MCF 10A (cell line): ENCODE results near the gene RALGDS. TPM values are rescaled to one million over a fixed set of nuclear protein-coding genes. Genes with fewer than 3 reads are reported as not detected.

Experiments used
- BruUV-seq: library from RNA; stranded (reverse); fragments of 400-500 nt; replicated peaks from 2 replicates; lab custom pipeline; 2021; lab: Mats Ljungman, UMichigan
- CTCF ChIA-PET: fragments of 300-600 bp; sonication (Branson Sonifier 250); formaldehyde crosslinking; extraction: SDS; loops from one replicate; lab custom pipeline; 2021; ENCODE audit warnings: antibody characterized with exemption, inconsistent platforms; lab: Yijun Ruan, JAX
- POLR2A ChIA-PET: fragments of 300-600, 350-650 bp; sonication (Branson Sonifier 250); formaldehyde crosslinking; extraction: SDS; loops from one replicate; lab custom pipeline; 2020; ENCODE audit warnings: antibody characterized with exemption, inconsistent platforms; lab: Yijun Ruan, JAX
- DNase-seq: peaks from one replicate; pipeline ENCODE4 v3.0.0-alpha.2; 2018; ENCODE audit not compliant: unreplicated experiment
- H3K27ac Mint-ChIP-seq: one replicate; pipeline ENCODE4 v1.8.0; 2022; ENCODE audit warnings: mild to moderate bottlenecking, low read depth, mixed read lengths; ENCODE audit not compliant: unreplicated experiment
- H3K27me3 Mint-ChIP-seq: one replicate; pipeline ENCODE4 v1.8.0; 2022; ENCODE audit warnings: mixed read lengths; ENCODE audit not compliant: insufficient read depth, unreplicated experiment
- H3K36me3 Mint-ChIP-seq: one replicate; pipeline ENCODE4 v1.8.0; 2022; ENCODE audit warnings: mild to moderate bottlenecking, moderate library complexity, mixed read lengths; ENCODE audit not compliant: insufficient read depth, unreplicated experiment
- H3K4me1 Mint-ChIP-seq: one replicate; pipeline ENCODE4 v1.8.0; 2022; ENCODE audit warnings: mixed read lengths; ENCODE audit not compliant: insufficient read depth, unreplicated experiment
- H3K4me3 Mint-ChIP-seq: one replicate; pipeline ENCODE4 v1.8.0; 2022; ENCODE audit warnings: mild to moderate bottlenecking, moderate library complexity, mixed read lengths; ENCODE audit not compliant: unreplicated experiment
- H3K9me3 Mint-ChIP-seq: one replicate; pipeline ENCODE4 v1.8.0; 2022; ENCODE audit warnings: mixed read lengths; ENCODE audit not compliant: unreplicated experiment
- CTCF ChIP-seq: fragments of 200-600 bp; IDR thresholded peaks from one replicate; pipeline ENCODE4 v1.8.0; 2022; ENCODE audit warnings: antibody characterized with exemption, mild to moderate bottlenecking; ENCODE audit not compliant: unreplicated experiment
- intact Hi-C: fragments of 100-400 bp; cut with micrococcal nuclease; formaldehyde crosslinking; loops from 2 replicates; pipeline ENCODE4 v1.14.1; 2022
- total RNA-seq: library from RNA; stranded (reverse); gene quantifications from 2 replicates; pipeline ENCODE4 v1.2.3, GENCODE V29; 2022

The RALGDS gene
- total RNA-seq, 1 experiment from 2014 or later = 14.2 TPM

- no peaks in the 10 kb centered on the region for H3K27me3 Mint-ChIP-seq
- H3K27ac Mint-ChIP-seq = peak overlapping the region; percentile 98
- peaks cover 8% of the 10 kb centered on the region for H3K36me3 Mint-ChIP-seq
- CTCF ChIA-PET = interaction anchor here (0.5 to 7.6 kb wide), 9 partner anchors 12 to 1723 kb away, joined by 3 to 119 read pairs (median 3); partner anchors contain the start of gene GTF3C5
- H3K9me3 Mint-ChIP-seq = no peaks in the 10 kb centered on the region
- peaks cover 27% of the 10 kb centered on the region for H3K4me1 Mint-ChIP-seq
- BruUV-seq = TSS peak; percentile 96
- TF ChIP-seq CTCF = no peak
- intact Hi-C loops = loop anchor here (1.0 kb wide), 1 partner anchor 31 kb away; no protein-coding TSS in a partner anchor
- POLR2A ChIA-PET = interaction anchor here (0.6 to 5.0 kb wide), 14 partner anchors 9 to 353 kb away, joined by 3 to 53 read pairs (median 3); partner anchors contain the start of genes GTF3C5 and RALGDS
- peak overlapping the region; percentile 44 for H3K4me3 Mint-ChIP-seq
- DNase-seq = peak; percentile 98
These were observed 12.8 kb upstream of the RALGDS start for GRCh38 chr9:133133681-133134387.

GRCh38 chr9:133132174-133132573 lies 11.1 kb upstream of the RALGDS start:
- Mint-ChIP-seq H3K4me1 (peaks cover 38% of the 10 kb centered on the region), H3K27ac (peak overlapping the region; percentile 75), H3K36me3 (peaks cover 8% of the 10 kb centered on the region), H3K9me3 (no peaks in the 10 kb centered on the region), H3K27me3 (no peaks in the 10 kb centered on the region), H3K4me3 (no peak overlapping the region)
- BruUV-seq = no TSS peak
- ChIA-PET CTCF (interaction anchor here (1.2 to 7.6 kb wide), 3 partner anchors 14 to 107 kb away, joined by 3 to 119 read pairs (median 4); no protein-coding TSS in a partner anchor), POLR2A (interaction anchor here (4.6 kb wide), 1 partner anchor 101 kb away, joined by 41 read pairs; the partner anchor contains the start of gene GTF3C5)
- TF ChIP-seq CTCF = no peak
- no peak for DNase-seq
- intact Hi-C loops = no loop called here

GRCh38 chr9:133131506-133131905 lies 10.5 kb upstream of the RALGDS start:
- Mint-ChIP-seq H3K27me3 (no peaks in the 10 kb centered on the region), H3K27ac (peak overlapping the region; percentile 75), H3K36me3 (peaks cover 14% of the 10 kb centered on the region), H3K4me1 (peaks cover 44% of the 10 kb centered on the region), H3K9me3 (no peaks in the 10 kb centered on the region), H3K4me3 (no peak overlapping the region)
- BruUV-seq = no TSS peak
- DNase-seq = peak; percentile 25
- intact Hi-C loops = no loop called here
- TF ChIP-seq CTCF = no peak
- CTCF ChIA-PET = interaction anchor here (1.1 to 7.6 kb wide), 2 partner anchors 12 to 15 kb away, joined by 3 to 119 read pairs; no protein-coding TSS in a partner anchor
- POLR2A ChIA-PET = no interaction called here

- Mint-ChIP-seq H3K27me3 (no peaks in the 10 kb centered on the region), H3K36me3 (peaks cover 11% of the 10 kb centered on the region), H3K4me3 (no peak overlapping the region), H3K27ac (peak overlapping the region; percentile 75), H3K4me1 (peaks cover 42% of the 10 kb centered on the region), H3K9me3 (no peaks in the 10 kb centered on the region)
- intact Hi-C loops = no loop called here
- ChIA-PET POLR2A (no interaction called here), CTCF (interaction anchor here (1.1 to 7.6 kb wide), 2 partner anchors 11 to 15 kb away, joined by 3 to 119 read pairs; no protein-coding TSS in a partner anchor)
- TF ChIP-seq CTCF = no peak
- BruUV-seq = no TSS peak
- no peak for DNase-seq
These were observed 9.7 kb upstream of the RALGDS start for GRCh38 chr9:133130685-133131244.
